ENCODE results near the gene CTNNBIP1.

DNA sequence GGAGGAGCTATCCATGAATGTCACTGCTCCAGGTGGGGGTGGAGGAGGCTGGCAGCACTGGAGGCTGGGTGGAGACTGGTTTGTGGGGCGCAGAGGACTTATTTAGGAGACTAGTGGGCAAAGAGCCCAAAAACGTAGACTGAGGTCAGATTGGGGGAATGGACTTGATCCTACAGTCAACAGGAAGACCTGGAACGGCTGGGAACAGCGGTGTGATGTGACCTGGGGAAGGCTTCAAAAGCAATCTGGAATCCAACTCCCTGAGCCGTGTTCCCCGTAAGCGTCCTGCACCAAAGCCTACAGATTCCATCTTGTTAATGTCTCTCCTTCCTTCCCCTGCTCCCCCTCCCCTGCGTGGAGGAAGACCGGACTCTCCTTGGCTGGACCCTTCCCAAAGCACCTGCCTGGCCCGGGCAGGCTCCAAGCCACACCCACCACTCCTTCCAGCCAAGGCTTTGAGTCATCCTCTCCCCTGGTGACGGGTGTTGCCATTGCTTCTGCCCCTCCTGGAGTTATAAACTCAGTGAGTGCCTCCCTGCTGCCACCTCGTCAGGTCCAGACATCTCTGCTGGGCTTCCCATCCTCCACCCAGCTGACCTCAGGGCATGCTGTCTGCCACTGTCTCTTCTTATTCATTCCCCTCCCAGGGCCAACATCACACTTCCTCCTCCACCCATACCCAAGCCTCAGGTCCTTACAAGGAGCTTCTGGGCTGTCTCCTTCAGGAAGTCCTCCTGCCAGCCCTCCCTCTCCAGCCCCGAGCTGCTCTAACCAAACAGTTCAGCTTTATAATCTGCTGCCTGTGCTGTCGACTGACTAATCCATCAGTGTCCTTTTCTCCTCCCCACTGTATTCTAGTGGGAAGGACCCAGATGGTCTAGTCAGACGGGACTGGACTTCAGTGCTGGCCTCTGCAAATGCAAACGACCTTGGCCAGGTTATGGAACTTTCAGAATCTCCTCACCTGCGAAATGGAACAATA, 84.7 kb downstream of the CTNNBIP1 start:
- TF ChIP-seq ZNF133 (tag by site-specific recombination; IDR thresholded peaks at IDR 0.05) (no peak), ZNF24 (tag by site-specific recombination; IDR thresholded peaks at IDR 0.05) (no peak), ZNF449 (tag by site-specific recombination; IDR thresholded peaks at IDR 0.05) (peak; percentile 34; the same call in 1 of the 2 replicates), CTCF (tag by site-specific recombination; IDR thresholded peaks at IDR 0.05) (0 out of 2 replicates have a peak, but pooled peaks have one; percentile 28), ZBTB8A (tag by site-specific recombination; IDR thresholded peaks at IDR 0.05) (no peak), SP2 (tag by site-specific recombination; IDR thresholded peaks at IDR 0.05) (peak; percentile 33), SCRT1 (tag by site-specific recombination; IDR thresholded peaks at IDR 0.05; ENCODE audit: borderline replicate concordance) (no peak), PRDM10 (tag by site-specific recombination; IDR thresholded peaks at IDR 0.05) (peak; percentile 84), ZNF169 (tag by site-specific recombination; IDR thresholded peaks at IDR 0.05) (no peak), ZNF280D (tag by site-specific recombination; IDR thresholded peaks at IDR 0.05) (no peak)
- TF ChIP-seq, protein P1, sequence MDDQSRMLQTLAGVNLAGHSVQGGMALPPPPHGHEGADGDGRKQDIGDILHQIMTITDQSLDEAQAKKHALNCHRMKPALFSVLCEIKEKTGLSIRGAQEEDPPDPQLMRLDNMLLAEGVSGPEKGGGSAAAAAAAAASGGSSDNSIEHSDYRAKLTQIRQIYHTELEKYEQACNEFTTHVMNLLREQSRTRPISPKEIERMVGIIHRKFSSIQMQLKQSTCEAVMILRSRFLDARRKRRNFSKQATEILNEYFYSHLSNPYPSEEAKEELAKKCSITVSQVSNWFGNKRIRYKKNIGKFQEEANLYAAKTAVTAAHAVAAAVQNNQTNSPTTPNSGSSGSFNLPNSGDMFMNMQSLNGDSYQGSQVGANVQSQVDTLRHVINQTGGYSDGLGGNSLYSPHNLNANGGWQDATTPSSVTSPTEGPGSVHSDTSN (CRISPR knock-in tag; IDR thresholded peaks at IDR 0.05) = no peak

All from HEK293 (cell line).